Caco-2 (cell line): Measurements from ENCODE around the gene GOLGA6L26. TPM values are rescaled to one million over a fixed set of nuclear protein-coding genes. Genes with fewer than 3 reads are reported as not detected.
"Not testable (repeated sequence)": the region's sequence is repeated elsewhere in the genome, so short reads cannot be mapped to it uniquely, and the experiment has no call there.

Experiments
- BruUV-seq: library from RNA; stranded (reverse); fragments of 400-500 nt; replicated peaks from 2 replicates; lab custom pipeline; 2021; lab: Mats Ljungman, UMichigan
- CTCF ChIA-PET: fragments of 300-600 bp; sonication (Branson Sonifier 250); formaldehyde crosslinking; loops from one replicate; lab custom pipeline; 2022; ENCODE audit warnings: antibody characterized with exemption; lab: Charles Lee
- POLR2A ChIA-PET: fragments of 300-600 bp; sonication (Branson Sonifier 250); formaldehyde crosslinking; loops from one replicate; lab custom pipeline; 2022; ENCODE audit warnings: antibody characterized with exemption; lab: Charles Lee
- DNase-seq, 2 experiments: peaks; one replicate each; pipeline versions ENCODE4 v3.0.0 to v3.0.0-alpha.2; 2020 to 2022
- H3K27me3 ChIP-seq: replicated peaks from 2 replicates; pipeline ENCODE4 v1.6.0; 2011; ENCODE audit warnings: low read length; ENCODE audit not compliant: control insufficient read depth, insufficient read depth
- H3K36me3 ChIP-seq: 2 replicates; pipeline ENCODE4 v1.5.1; 2011; ENCODE audit warnings: low read length; ENCODE audit not compliant: control insufficient read depth, insufficient read depth
- H3K4me1 ChIP-seq: fragments of 250-450 bp; sonication (Bioruptor Pico); 2 replicates; pipeline ENCODE4 v1.5.1; 2020; ENCODE audit warnings: mild to moderate bottlenecking
- H3K4me3 ChIP-seq: 2 replicates; pipeline ENCODE4 v1.5.1; 2011; ENCODE audit warnings: low read depth, mild to moderate bottlenecking, control low read depth, low read length
- H3K9me3 ChIP-seq: fragments of 250-450 bp; sonication (Bioruptor Pico); 2 replicates; pipeline ENCODE4 v1.5.1; 2020; ENCODE audit warnings: mild to moderate bottlenecking, moderate library complexity
- H3K27ac Mint-ChIP-seq: one replicate; pipeline ENCODE4 v1.8.0; 2022; ENCODE audit warnings: mixed read lengths; ENCODE audit not compliant: unreplicated experiment
- H3K27me3 Mint-ChIP-seq: one replicate; pipeline ENCODE4 v1.8.0; 2022; ENCODE audit warnings: mixed read lengths; ENCODE audit not compliant: insufficient read depth, unreplicated experiment
- H3K36me3 Mint-ChIP-seq: one replicate; pipeline ENCODE4 v1.8.0; 2022; ENCODE audit warnings: mild to moderate bottlenecking, mixed read lengths; ENCODE audit not compliant: insufficient read depth, unreplicated experiment
- H3K4me1 Mint-ChIP-seq: one replicate; pipeline ENCODE4 v1.8.0; 2022; ENCODE audit warnings: low read depth, mixed read lengths; ENCODE audit not compliant: unreplicated experiment
- H3K4me3 Mint-ChIP-seq: one replicate; pipeline ENCODE4 v1.8.0; 2022; ENCODE audit warnings: mild to moderate bottlenecking, moderate library complexity, mixed read lengths; ENCODE audit not compliant: unreplicated experiment
- H3K9me3 Mint-ChIP-seq: one replicate; pipeline ENCODE4 v1.8.0; 2022; ENCODE audit warnings: mixed read lengths; ENCODE audit not compliant: unreplicated experiment
- CTCF ChIP-seq, 2 experiments: fragments of 200-600 bp in 1 of 2; IDR thresholded peaks; 1 replicate in 1 of 2; 2 replicates in 1 of 2; pipeline versions ENCODE4 v1.5.1 to v1.8.0; 2011 to 2022; ENCODE audit warnings: antibody characterized with exemption in 1 of 2, control low read depth in 1 of 2, inconsistent platforms in 1 of 2, low read depth in 1 of 2, low read length in 1 of 2, mild to moderate bottlenecking in 1 of 2, moderate library complexity in 1 of 2; ENCODE audit not compliant: insufficient read depth in 1 of 2, severe bottlenecking in 1 of 2, unreplicated experiment in 1 of 2
- intact Hi-C: fragments of 100-400 bp; cut with micrococcal nuclease; formaldehyde crosslinking; loops from one replicate; pipeline ENCODE4 v1.10.0; 2022; ENCODE audit not compliant: unreplicated experiment
- total RNA-seq: library from RNA; stranded (reverse); gene quantifications from 2 replicates; pipeline ENCODE4 v1.2.3, GENCODE V29; 2022

Gene GOLGA6L26
- total RNA-seq, 1 experiment from 2014 or later: not detected

GRCh38 chr15:23362622-23363021, 28.6 kb upstream of the GOLGA6L26 start:
- H3K4me1 Mint-ChIP-seq, intact Hi-C loops, BruUV-seq, H3K9me3 Mint-ChIP-seq, H3K27ac Mint-ChIP-seq, H3K9me3 ChIP-seq, H3K36me3 Mint-ChIP-seq, H3K4me3 Mint-ChIP-seq, H3K27me3 ChIP-seq, H3K4me3 ChIP-seq, H3K4me1 ChIP-seq, CTCF ChIA-PET, POLR2A ChIA-PET, H3K36me3 ChIP-seq, H3K27me3 Mint-ChIP-seq: not testable (repeated sequence)
- peak in 1 of 2 experiments; percentile 25 for TF ChIP-seq CTCF (IDR thresholded peaks at IDR 0.05; ENCODE audit: insufficient read depth in 1 of 2, low read depth in 1 of 2, low read length in 1 of 2, severe bottlenecking in 1 of 2, unreplicated experiment in 1 of 2)
- DNase-seq: peak; percentile 72 to 76

DNA sequence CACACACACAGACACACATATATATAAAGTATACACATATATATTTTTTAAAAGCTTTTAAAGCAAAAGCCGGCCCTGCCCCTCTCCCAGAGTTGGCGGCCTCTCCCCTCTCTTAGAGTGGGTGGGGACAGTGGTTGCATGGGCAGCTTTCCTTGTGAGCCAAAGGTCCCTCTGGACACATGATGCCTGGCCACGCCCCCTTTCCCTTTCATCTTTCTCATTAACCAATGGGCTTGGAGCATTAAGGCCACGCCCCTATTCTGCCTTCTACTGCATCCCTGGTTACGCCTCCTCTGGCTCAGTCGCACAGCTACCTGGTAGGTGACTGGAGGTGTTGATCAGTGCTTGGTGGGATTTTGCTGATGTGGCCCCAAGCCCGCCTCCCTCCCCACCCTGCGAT, 20.5 kb upstream of the GOLGA6L26 start, which contains the start of gene GOLGA8S:
GOLGA8S (plus strand) TSS at position 301 of the 400 bp plus-strand sequence; CDS start at position 363, 62 bp downstream.
- H3K36me3 Mint-ChIP-seq, H3K4me1 Mint-ChIP-seq, H3K9me3 ChIP-seq, H3K27me3 Mint-ChIP-seq, intact Hi-C loops, H3K4me1 ChIP-seq, H3K27ac Mint-ChIP-seq, H3K9me3 Mint-ChIP-seq, POLR2A ChIA-PET, H3K4me3 Mint-ChIP-seq, H3K27me3 ChIP-seq, DNase-seq, CTCF ChIA-PET, BruUV-seq, H3K4me3 ChIP-seq, H3K36me3 ChIP-seq: not testable (repeated sequence)

DNA sequence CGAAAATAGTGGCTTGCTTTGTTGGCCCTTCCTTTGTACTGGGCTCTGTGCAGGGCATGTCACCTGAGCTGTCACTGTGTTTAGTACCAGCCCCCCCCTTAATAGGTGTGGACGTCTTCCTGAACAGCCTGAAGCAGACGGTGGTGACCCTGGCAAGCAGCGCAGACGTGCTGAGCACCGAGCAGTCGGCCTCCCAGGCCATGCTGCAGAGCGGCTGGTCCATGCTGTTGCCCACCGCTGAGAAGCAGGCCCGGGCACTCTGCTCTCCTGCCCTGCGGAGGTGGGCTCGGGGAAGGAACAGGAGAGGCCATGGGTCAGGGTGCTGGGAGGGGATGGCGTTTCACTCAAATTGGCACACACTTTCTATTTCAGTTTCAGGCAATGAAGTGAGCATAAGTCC, 22.8 kb downstream of the GOLGA6L26 start:
- not testable (repeated sequence) for H3K9me3 ChIP-seq

GRCh38 chr15:23305921-23306320, 28.1 kb downstream of the GOLGA6L26 start:
- intact Hi-C loops: not testable (repeated sequence)

More for the DNA sequence above, 22.8 kb downstream of the GOLGA6L26 start:
- H3K27me3 ChIP-seq, DNase-seq, H3K4me3 ChIP-seq, H3K36me3 ChIP-seq, H3K36me3 Mint-ChIP-seq, POLR2A ChIA-PET, H3K4me1 Mint-ChIP-seq, BruUV-seq, H3K9me3 Mint-ChIP-seq, intact Hi-C loops, H3K27me3 Mint-ChIP-seq, H3K4me3 Mint-ChIP-seq, H3K4me1 ChIP-seq, H3K27ac Mint-ChIP-seq, CTCF ChIA-PET: not testable (repeated sequence)

GRCh38 chr15:23304805-23305204, 29.2 kb downstream of the GOLGA6L26 start:
- H3K9me3 ChIP-seq, POLR2A ChIA-PET, intact Hi-C loops, H3K4me1 Mint-ChIP-seq, H3K36me3 ChIP-seq, BruUV-seq, H3K27ac Mint-ChIP-seq, DNase-seq, H3K27me3 ChIP-seq, H3K27me3 Mint-ChIP-seq, H3K4me1 ChIP-seq, H3K9me3 Mint-ChIP-seq, CTCF ChIA-PET, H3K36me3 Mint-ChIP-seq, H3K4me3 ChIP-seq: not testable (repeated sequence)
- peak overlapping the region; percentile 76 for H3K4me3 Mint-ChIP-seq

More at GRCh38 chr15:23305921-23306320, 28.1 kb downstream of the GOLGA6L26 start:
- H3K27ac Mint-ChIP-seq, H3K4me3 ChIP-seq, H3K27me3 ChIP-seq, H3K36me3 ChIP-seq, H3K27me3 Mint-ChIP-seq, CTCF ChIA-PET, H3K36me3 Mint-ChIP-seq, H3K4me1 ChIP-seq, H3K9me3 ChIP-seq, POLR2A ChIA-PET, H3K4me1 Mint-ChIP-seq, BruUV-seq, DNase-seq, H3K9me3 Mint-ChIP-seq: not testable (repeated sequence)
- H3K4me3 Mint-ChIP-seq: peak overlapping the region; percentile 43

DNA sequence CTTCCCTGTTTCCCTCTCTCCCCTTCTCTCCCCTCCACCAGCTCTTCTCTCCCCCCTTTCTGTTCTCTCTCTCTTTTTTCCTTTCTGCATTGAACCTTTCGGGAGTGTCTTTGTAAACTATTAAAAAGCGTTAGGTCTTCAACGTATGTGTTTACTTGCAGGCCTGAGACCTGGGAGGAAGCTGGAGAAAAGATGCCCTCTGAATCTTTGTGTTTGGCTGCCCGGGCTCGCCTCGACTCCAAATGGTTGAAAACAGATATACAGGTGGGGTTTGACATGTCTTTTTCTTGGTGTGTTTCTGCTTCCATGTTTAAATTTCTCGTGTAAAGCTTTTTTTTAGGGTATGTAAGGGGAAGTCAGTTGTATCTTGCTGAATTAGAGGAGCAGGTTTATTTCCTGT, 29.7 kb downstream of the GOLGA6L26 start:
- POLR2A ChIA-PET, H3K27ac Mint-ChIP-seq, BruUV-seq, H3K4me1 Mint-ChIP-seq, H3K9me3 Mint-ChIP-seq, H3K36me3 ChIP-seq, H3K36me3 Mint-ChIP-seq, DNase-seq, CTCF ChIA-PET, H3K4me1 ChIP-seq, H3K9me3 ChIP-seq, H3K27me3 ChIP-seq, H3K27me3 Mint-ChIP-seq, intact Hi-C loops: not testable (repeated sequence)
- peak overlapping the region; percentile 76 for H3K4me3 Mint-ChIP-seq
- H3K4me3 ChIP-seq: peak overlapping the region; percentile 18
